Osteoblast (primary cell): Measurements from ENCODE around the gene DESI1. TPM values are rescaled to one million over a fixed set of nuclear protein-coding genes. Genes with fewer than 3 reads are reported as not detected.
A peak's percentile ranks its signal among the peaks of the same experiment; 100 is the strongest.

Source experiments
- DNase-seq: peaks from one replicate; pipeline ENCODE4 v3.0.0; 2011; ENCODE audit warnings: low spot score, mixed read lengths; ENCODE audit not compliant: insufficient read length; ENCODE audit errors: missing footprints
- H2AFZ ChIP-seq: 2 replicates; pipeline ENCODE4 v1.6.0; 2011; ENCODE audit warnings: mild to moderate bottlenecking, low read length
- H3K27ac ChIP-seq: 2 replicates; pipeline ENCODE4 v1.5.1; 2011; ENCODE audit warnings: mild to moderate bottlenecking, low read depth, low read length, moderate library complexity
- H3K27me3 ChIP-seq: 2 replicates; pipeline ENCODE4 v1.6.0; 2012; ENCODE audit warnings: mild to moderate bottlenecking, control low read depth, inconsistent platforms, low read length, moderate library complexity; ENCODE audit not compliant: insufficient read depth
- H3K36me3 ChIP-seq: 2 replicates; pipeline ENCODE4 v1.5.1; 2011; ENCODE audit warnings: mild to moderate bottlenecking, low read length, control low read depth, moderate library complexity; ENCODE audit not compliant: insufficient read depth
- H3K4me1 ChIP-seq: 2 replicates; pipeline ENCODE4 v1.5.1; 2011; ENCODE audit warnings: mild to moderate bottlenecking, low read length, control low read depth, moderate library complexity; ENCODE audit not compliant: insufficient read depth
- H3K4me2 ChIP-seq: 2 replicates; pipeline ENCODE4 v1.6.0; 2011; ENCODE audit warnings: mild to moderate bottlenecking, low read length; ENCODE audit not compliant: insufficient read depth
- H3K4me3 ChIP-seq: fragments of 200-600 bp; sonication (generic); 3 replicates; pipeline ENCODE4 v1.5.1; 2012; ENCODE audit warnings: mild to moderate bottlenecking, low read length, inconsistent platforms; ENCODE audit not compliant: insufficient read depth
- H3K79me2 ChIP-seq: 2 replicates; pipeline ENCODE4 v1.6.0; 2012; ENCODE audit warnings: mild to moderate bottlenecking, low read length, control low read depth, inconsistent platforms; ENCODE audit not compliant: insufficient read depth
- H3K9me3 ChIP-seq: 2 replicates; pipeline ENCODE4 v1.5.1; 2011; ENCODE audit warnings: low read depth, low read length, control low read depth
- H4K20me1 ChIP-seq: 2 replicates; pipeline ENCODE4 v1.6.0; 2012; ENCODE audit warnings: mild to moderate bottlenecking, low read length, control low read depth; ENCODE audit not compliant: insufficient read depth
- small RNA-seq: library from RNA; depleted of rRNA; stranded (forward); fragments of <200 nt; gene quantifications from one replicate; pipeline ENCODE3, GENCODE V24; 2012
- total RNA-seq: library from RNA; depleted of rRNA; stranded (reverse); fragments of >200 nt; gene quantifications from 2 replicates; pipeline ENCODE4 v1.2.3, GENCODE V29; 2012
- TF ChIP-seq, protein P1 (sequence below): IDR thresholded peaks from 2 replicates; pipeline ENCODE4 v1.5.1; 2011; ENCODE audit warnings: mild to moderate bottlenecking, low read depth, low read length, moderate library complexity; ENCODE audit errors: extremely low read depth

Gene DESI1
- total RNA-seq, 1 donor: 16.3 TPM

DNA sequence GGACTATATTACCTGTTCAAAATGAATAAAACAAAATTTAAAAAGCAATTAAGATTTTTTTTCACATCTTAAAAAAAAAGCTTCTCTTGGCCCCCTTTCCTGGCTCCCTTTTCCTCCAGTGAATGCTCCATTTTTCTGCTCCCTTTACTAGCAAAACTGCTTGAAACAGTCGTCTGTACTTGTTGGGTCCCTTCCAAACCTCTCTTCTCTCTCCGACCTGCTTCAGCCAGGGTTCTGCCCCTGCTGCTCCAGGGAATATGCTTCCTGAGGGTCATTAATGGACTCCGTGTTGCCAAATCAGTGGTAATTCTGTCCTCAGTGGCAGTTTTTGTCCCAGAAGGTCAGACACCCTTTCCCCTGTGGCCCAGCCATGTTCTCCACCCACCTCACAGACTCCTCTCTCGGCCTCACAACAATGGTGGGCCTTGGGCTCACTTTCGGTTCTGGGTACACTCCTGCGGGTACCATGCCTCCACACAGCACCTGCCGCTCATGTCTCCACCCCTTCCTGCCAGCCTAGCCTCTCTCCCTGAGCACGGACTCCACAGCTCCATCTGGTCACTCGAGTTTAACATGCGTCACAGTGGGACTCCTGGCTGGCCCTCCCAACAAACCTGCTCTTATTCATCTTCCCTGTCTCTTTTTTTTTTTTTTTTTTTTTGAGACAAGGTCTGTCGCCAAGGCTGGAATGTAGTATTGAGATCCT, 68.8 kb downstream of the DESI1 start:
- Histone ChIP-seq H3K27me3 (no peaks in the 10 kb centered on the region), H2AFZ (peak overlapping the region; percentile 88), H3K4me1 (peaks cover 6% of the 10 kb centered on the region), H4K20me1 (no peaks in the 10 kb centered on the region), H3K9me3 (no peaks in the 10 kb centered on the region), H3K27ac (no peak overlapping the region), H3K79me2 (no peaks in the 10 kb centered on the region), H3K4me3 (no peak overlapping the region), H3K36me3 (no peaks in the 10 kb centered on the region), H3K4me2 (no peak overlapping the region)
- peak; percentile 41 for DNase-seq
- TF ChIP-seq, protein P1, sequence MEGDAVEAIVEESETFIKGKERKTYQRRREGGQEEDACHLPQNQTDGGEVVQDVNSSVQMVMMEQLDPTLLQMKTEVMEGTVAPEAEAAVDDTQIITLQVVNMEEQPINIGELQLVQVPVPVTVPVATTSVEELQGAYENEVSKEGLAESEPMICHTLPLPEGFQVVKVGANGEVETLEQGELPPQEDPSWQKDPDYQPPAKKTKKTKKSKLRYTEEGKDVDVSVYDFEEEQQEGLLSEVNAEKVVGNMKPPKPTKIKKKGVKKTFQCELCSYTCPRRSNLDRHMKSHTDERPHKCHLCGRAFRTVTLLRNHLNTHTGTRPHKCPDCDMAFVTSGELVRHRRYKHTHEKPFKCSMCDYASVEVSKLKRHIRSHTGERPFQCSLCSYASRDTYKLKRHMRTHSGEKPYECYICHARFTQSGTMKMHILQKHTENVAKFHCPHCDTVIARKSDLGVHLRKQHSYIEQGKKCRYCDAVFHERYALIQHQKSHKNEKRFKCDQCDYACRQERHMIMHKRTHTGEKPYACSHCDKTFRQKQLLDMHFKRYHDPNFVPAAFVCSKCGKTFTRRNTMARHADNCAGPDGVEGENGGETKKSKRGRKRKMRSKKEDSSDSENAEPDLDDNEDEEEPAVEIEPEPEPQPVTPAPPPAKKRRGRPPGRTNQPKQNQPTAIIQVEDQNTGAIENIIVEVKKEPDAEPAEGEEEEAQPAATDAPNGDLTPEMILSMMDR: no peak

DNA sequence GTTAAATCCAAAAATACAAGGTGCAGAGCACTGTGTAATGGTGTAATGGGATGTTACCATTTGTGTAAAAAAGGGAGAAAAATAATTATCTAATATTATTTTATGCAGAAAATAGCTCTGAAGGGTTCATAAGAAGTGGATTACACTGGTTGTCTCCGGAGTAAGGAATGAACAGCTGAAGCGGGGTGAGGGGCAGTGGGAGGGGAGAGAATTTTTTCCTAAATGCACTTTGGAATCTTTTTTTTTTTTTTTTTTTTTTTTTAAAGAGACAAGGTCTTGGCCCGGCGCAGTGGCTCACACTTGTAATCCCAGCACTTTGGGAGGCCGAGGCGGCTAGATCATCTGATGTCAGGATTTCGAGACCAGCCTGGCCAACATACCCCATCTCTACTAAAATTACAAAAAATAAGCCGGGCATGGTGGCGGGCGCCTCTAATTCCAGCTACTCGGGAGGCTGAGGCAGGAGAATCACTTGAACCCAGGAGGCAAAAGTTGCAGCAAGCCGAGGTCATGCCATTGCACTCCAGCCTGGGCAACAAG, 69.8 kb downstream of the DESI1 start:
- Histone ChIP-seq H2AFZ (no peak overlapping the region), H3K27ac (no peak overlapping the region), H3K4me3 (no peak overlapping the region), H4K20me1 (no peaks in the 10 kb centered on the region), H3K4me1 (no peaks in the 10 kb centered on the region), H3K9me3 (no peaks in the 10 kb centered on the region), H3K4me2 (no peak overlapping the region), H3K27me3 (no peaks in the 10 kb centered on the region), H3K79me2 (no peaks in the 10 kb centered on the region), H3K36me3 (no peaks in the 10 kb centered on the region)
- TF ChIP-seq, protein P1: no peak
- no peak for DNase-seq

DNA sequence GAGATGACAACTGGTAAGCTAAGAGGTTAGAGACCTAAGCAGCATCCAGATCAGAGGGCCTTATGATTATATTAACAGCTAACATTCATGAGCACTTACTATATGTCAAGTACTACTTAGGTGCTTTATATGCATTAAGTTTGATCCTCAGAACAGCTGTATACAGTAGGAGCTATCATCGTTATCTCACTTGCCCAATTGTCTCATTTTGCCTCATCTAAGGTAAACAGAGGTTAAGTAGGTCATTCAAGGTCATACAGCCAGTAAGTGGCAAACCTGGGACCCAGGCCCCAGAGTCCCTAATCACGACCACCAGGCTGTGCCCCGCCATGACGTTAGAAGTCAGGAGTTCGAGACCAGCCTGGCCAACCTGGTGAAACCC, 72.0 kb downstream of the DESI1 start:
- TF ChIP-seq, protein P1: no peak
- Histone ChIP-seq H3K4me2 (no peak overlapping the region), H3K27ac (no peak overlapping the region), H3K36me3 (no peaks in the 10 kb centered on the region), H3K27me3 (no peaks in the 10 kb centered on the region), H2AFZ (no peak overlapping the region), H3K4me3 (no peak overlapping the region), H3K4me1 (peaks cover 6% of the 10 kb centered on the region), H3K79me2 (peaks cover 7% of the 10 kb centered on the region), H3K9me3 (no peaks in the 10 kb centered on the region), H4K20me1 (peaks cover under 1% of the 10 kb centered on the region)
- peak; percentile 3 for DNase-seq

Small RNA genes within 50 kb of the gene (small RNA-seq; reads per million reads assigned to genes)
- not detected for gene RF00019

Other genes starting within 250 kb of the DESI1 start
- 17.4 and 18.3 TPM in 2 replicates for gene TEF, start 239.1 kb downstream of the DESI1 start, total RNA-seq
- gene TOB2, start 174.2 kb downstream of the DESI1 start, total RNA-seq: 28.0 and 29.0 TPM in 2 replicates
- 27.7 and 38.4 TPM in 2 replicates for gene PHF5A, start 152.4 kb downstream of the DESI1 start, total RNA-seq
- 57.9 and 60.4 TPM in 2 replicates for gene ACO2, start 151.9 kb downstream of the DESI1 start, total RNA-seq
- 26.2 and 27.9 TPM in 2 replicates for gene POLR3H, start 76.6 kb downstream of the DESI1 start, total RNA-seq
- gene CSDC2, start 60.0 kb downstream of the DESI1 start, total RNA-seq: 0.88 and 1.1 TPM in 2 replicates
- 15.6 and 18.9 TPM in 2 replicates for gene PMM1, start 31.2 kb downstream of the DESI1 start, total RNA-seq
- 247 and 251 TPM in 2 replicates for gene XRCC6, start 252 bp upstream of the DESI1 start, total RNA-seq
- 56.1 and 58.0 TPM in 2 replicates for gene SNU13, start 67.8 kb upstream of the DESI1 start, total RNA-seq
- gene MEI1, start 78.5 kb upstream of the DESI1 start, total RNA-seq: 0.29 and 0.36 TPM in 2 replicates
- gene CCDC134, start 179.6 kb upstream of the DESI1 start, total RNA-seq: 8.3 and 11.8 TPM in 2 replicates
- 71.6 and 80.3 TPM in 2 replicates for gene SREBF2, start 212.1 kb upstream of the DESI1 start, total RNA-seq